ENCODE results near the gene SIK3. TPM values are rescaled to one million over a fixed set of nuclear protein-coding genes. Genes with fewer than 3 reads are reported as not detected.
A peak's percentile ranks its signal among the peaks of the same experiment; 100 is the strongest.

The SIK3 gene
- total RNA-seq, 2 donors from 2014 or later, result 26.7 to 28.0 TPM

GRCh38 chr11:117059611-117060148 lies 38.5 kb downstream of the SIK3 start:
- intact Hi-C loops (cut with DNase I), result no loop called here
- H3K9ac ChIP-seq (ENCODE audit: low read depth in 2 of 2, low read length in 2 of 2), result no peak overlapping the region
- no peaks in the 10 kb centered on the region for H3K27me3 ChIP-seq
- H3K36me3 ChIP-seq, result no peaks in the 10 kb centered on the region
- no peak overlapping the region for H3K27ac ChIP-seq
- TF ChIP-seq CTCF (IDR thresholded peaks at IDR 0.05), result no peak
- no peak overlapping the region for H3K4me3 ChIP-seq
- no peak for DNase-seq
- H3K9me3 ChIP-seq, result no peaks in the 10 kb centered on the region
- H3K4me1 ChIP-seq, result no peaks in the 10 kb centered on the region

GRCh38 chr11:117058761-117059261 lies 39.4 kb downstream of the SIK3 start:
- no peak overlapping the region for H3K4me3 ChIP-seq
- no peak overlapping the region for H3K27ac ChIP-seq
- H3K36me3 ChIP-seq, result no peaks in the 10 kb centered on the region
- H3K27me3 ChIP-seq, result no peaks in the 10 kb centered on the region
- H3K9me3 ChIP-seq, result no peaks in the 10 kb centered on the region
- no peaks in the 10 kb centered on the region for H3K4me1 ChIP-seq
- no peak overlapping the region for H3K9ac ChIP-seq (ENCODE audit: low read depth in 2 of 2, low read length in 2 of 2)
- TF ChIP-seq CTCF (IDR thresholded peaks at IDR 0.05), result no peak
- DNase-seq, result no peak
- intact Hi-C loops (cut with DNase I), result no loop called here

- H3K27ac ChIP-seq, result no peak overlapping the region
Observed at GRCh38 chr11:117057727-117058126, 40.5 kb downstream of the SIK3 start.

GRCh38 chr11:117057317-117057716 lies 40.9 kb downstream of the SIK3 start:
- no peak overlapping the region for H3K27ac ChIP-seq
- H3K9me3 ChIP-seq, result no peaks in the 10 kb centered on the region
- H3K36me3 ChIP-seq, result no peaks in the 10 kb centered on the region
- DNase-seq, result no peak
- H3K27me3 ChIP-seq, result no peaks in the 10 kb centered on the region
- TF ChIP-seq CTCF (IDR thresholded peaks at IDR 0.05), result no peak
- intact Hi-C loops (cut with DNase I), result no loop called here
- no peak overlapping the region for H3K4me3 ChIP-seq
- H3K4me1 ChIP-seq, result no peaks in the 10 kb centered on the region
- no peak overlapping the region for H3K9ac ChIP-seq (ENCODE audit: low read depth in 2 of 2, low read length in 2 of 2)

More at GRCh38 chr11:117057727-117058126, 40.5 kb downstream of the SIK3 start:
- no peak overlapping the region for H3K4me3 ChIP-seq
- intact Hi-C loops (cut with DNase I), result no loop called here
- H3K9me3 ChIP-seq, result no peaks in the 10 kb centered on the region
- H3K27me3 ChIP-seq, result no peaks in the 10 kb centered on the region
- no peak overlapping the region for H3K9ac ChIP-seq (ENCODE audit: low read depth in 2 of 2, low read length in 2 of 2)
- DNase-seq, result no peak
- H3K36me3 ChIP-seq, result no peaks in the 10 kb centered on the region
- TF ChIP-seq CTCF (IDR thresholded peaks at IDR 0.05), result no peak
- H3K4me1 ChIP-seq, result no peaks in the 10 kb centered on the region

GRCh38 chr11:117055469-117055868 lies 42.8 kb downstream of the SIK3 start:
- peak; percentile 32 for DNase-seq
- no peak overlapping the region for H3K27ac ChIP-seq
- no peak for TF ChIP-seq CTCF (IDR thresholded peaks at IDR 0.05)
- no peaks in the 10 kb centered on the region for H3K4me1 ChIP-seq
- intact Hi-C loops (cut with DNase I), result no loop called here
- H3K9ac ChIP-seq (ENCODE audit: low read depth in 2 of 2, low read length in 2 of 2), result no peak overlapping the region
- H3K27me3 ChIP-seq, result no peaks in the 10 kb centered on the region
- H3K36me3 ChIP-seq, result no peaks in the 10 kb centered on the region
- no peaks in the 10 kb centered on the region for H3K9me3 ChIP-seq
- no peak overlapping the region for H3K4me3 ChIP-seq
